ENCODE measurements around the gene ITGA5. TPM values are rescaled to one million over a fixed set of nuclear protein-coding genes. Genes with fewer than 3 reads are reported as not detected.

Gene ITGA5
- polyA plus RNA-seq, 10 donors: 89.5 to 116 (median 108) TPM

GRCh38 chr12:54373649-54374561, 45.2 kb downstream of the ITGA5 start:
- DNase-seq: no peak

DNA sequence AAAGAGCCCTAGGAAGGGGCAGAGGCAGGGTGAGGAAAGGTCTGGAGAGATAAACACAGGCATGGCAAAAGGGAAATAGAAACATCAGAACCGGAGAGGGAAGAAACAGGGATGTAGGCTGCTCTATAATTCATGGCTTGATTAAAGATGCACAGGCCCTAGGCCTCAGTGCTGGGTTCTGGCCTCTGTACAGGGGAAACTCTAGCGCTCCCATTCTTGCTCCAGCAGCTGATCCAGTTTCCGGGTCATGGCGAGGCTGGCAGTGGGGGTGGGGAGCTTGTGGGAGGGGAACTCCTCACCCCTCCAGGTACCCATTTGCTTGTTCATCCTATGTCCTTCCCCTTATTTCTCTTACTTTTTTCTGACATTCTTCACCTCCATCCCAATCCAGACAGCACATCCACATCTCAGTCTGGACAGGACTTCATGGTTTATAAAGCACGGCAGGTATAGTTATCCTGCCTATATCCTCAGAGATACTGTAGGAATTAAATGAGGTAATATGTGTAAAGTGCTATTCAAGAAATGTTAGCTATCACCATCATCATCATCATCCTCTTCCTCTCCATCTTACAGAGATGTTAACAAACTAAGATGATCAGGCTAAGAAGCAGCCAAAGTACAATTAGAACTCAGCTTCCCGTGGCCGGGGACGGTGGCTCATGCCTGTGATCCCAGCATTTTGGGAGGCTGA, 46.8 kb downstream of the ITGA5 start:
- DNase-seq: no peak

DNA sequence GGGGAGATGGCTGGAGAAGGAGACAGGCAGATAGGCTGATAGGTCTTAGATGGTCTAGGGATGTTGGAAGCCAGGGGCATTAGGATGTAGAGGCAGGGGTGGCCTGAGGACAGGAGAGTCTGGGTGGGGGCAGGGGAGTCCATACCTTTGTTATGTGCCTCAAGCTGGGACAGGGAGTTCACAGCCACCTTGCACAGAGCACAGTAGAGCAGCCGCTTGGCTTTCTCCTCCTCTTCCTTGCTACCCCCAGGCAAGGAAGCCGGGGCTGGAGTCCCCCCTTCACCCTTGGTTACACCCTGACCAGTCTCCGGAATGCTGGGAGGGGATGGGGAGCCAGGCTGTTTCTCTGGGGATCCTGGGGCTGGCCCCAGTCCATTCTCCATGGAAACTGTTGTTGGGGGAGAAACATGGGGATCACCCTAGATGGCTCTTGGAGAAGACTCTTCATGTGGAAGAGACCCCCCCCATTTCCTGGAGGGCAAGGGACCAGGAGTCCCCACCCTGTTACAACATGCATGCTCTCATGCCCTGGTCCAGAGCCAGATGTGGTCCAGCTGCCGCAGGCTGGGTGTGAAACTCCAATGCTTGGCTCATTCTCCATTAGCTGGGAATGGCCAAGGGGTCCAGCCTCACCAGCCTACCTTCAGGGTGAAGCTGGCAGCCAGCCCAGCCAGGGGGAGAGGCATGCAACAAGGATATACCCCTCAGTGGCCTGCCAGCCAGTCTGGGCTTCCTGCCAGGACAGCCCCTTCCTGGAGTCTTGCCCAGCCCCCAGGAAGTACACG, 47.5 kb downstream of the ITGA5 start:
- peak in 1 of 3 donors; percentile 84 for DNase-seq

- peak; percentile 68 to 92 (median 84) for DNase-seq
Observed at GRCh38 chr12:54370171-54370730, 48.8 kb downstream of the ITGA5 start.

DNA sequence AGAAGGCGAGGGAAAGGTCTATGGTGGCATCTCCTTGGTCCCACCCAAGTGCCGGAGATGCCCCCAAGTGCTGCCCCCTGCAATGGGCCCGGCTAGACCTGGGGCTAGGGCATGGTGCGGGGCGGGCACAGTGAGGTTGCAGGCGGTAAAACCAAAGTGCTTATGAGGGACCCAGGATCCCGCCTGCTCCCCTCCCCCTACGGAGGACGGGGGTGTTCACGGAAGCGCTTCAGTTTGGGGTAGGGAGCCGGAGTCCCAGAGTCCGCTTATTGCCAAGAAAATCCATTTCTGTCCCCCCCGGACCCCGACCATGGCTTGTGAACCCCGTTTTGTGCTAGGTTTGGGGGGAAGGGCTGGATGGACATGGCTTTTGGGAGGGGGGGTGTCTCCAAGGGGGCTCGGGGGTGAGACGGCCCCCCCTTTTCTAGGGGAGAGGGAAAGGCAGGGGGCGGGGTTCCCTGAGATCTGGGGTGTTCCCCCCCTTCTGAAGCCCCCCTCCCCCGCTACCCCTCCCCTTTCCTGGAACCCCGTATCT, 49.4 kb downstream of the ITGA5 start:
- DNase-seq: no peak

DNA sequence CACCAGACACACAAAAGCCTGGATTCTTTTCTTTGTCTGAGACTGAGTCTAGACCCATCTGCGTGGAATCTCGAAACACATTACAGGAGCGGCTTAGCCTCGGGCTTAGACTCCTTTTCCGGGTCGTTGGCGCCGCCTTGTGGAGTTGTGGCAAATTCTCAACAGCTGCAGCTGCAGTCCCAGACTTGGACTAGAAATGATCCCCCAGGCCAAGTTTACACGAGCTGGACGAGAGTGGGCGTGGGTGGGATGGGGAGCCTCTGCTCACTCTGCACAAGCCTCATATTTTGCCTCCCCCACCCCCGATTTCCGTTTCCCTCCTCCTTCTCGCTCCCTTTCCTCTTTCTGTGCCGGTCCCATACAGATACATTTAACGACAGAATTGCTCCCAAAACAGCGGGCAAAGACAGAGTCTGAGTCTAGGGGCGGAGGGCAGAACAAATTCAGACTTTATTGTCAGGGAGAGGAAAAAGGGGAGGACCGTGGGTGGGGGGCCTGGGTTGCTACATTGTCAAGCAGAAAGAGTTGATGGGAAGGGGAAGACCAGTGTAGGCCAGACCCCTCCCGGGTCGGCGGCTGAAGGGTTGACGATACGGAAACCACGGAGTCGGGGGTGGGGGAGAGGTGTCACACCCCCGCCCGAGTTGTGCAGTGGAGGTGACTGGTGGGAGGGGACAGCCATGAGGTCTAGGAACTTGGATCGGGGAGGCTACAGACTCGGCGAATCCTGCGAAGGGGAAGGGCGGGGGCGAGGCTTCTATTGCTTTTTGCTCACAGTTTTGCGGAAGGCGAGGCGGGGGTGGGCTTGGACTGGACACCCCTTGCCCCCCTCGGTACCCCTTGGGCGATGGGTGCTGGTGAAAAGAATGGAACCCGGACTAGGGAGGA, 50.1 kb downstream of the ITGA5 start:
- DNase-seq: peak; percentile 92 to 98 (median 97)

- DNase-seq: peak in 1 of 3 donors; percentile 34
Observed at GRCh38 chr12:54368025-54368708, 50.9 kb downstream of the ITGA5 start.

DNA sequence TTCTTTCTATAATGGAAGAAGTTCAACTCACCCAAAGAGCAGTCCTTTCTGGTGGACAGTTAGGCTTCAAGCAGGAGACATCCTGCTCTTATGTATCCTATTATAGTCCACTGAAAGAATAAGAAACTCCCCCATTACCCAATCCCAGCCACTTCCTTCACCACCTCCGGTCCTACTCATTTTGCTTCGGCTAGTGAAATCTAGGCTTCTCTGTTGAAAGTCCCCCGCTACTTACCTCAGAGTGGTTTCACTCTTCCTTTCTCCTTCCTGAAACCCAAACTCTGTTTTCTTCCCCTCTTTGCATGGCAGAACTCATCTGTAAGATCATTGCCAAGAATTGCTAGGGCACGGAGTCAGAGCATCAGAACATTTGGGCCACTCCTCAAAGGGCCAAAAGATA, 54.7 kb downstream of the ITGA5 start, which contains the start of gene GPR84:
Gene GPR84 (minus strand): TSS at position 74 of the 400 bp plus-strand sequence. CDS start 635 bp downstream, outside the sequence.
- no peak for DNase-seq

GRCh38 chr12:54363618-54364017, 55.4 kb downstream of the ITGA5 start:
- DNase-seq: no peak

DNA sequence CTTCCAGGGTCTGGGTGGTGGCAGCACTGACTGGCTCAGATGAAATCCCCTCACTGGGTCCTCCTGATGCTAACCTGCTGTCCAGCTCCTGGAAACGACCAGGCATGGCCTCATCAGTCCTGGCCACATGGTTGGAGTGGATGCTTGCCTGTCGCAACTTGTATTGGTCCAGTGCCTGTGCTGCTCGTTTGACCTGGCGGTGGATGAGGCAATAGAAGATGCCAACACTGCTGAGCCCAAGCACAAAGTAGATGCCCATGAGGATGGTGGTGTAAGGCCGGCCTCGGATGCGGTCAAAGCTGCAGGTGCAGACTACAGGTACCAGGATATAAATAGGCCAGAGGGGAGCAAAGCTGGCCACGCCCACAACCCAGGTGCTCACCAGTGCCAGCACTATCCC, 56.0 kb downstream of the ITGA5 start:
- no peak for DNase-seq

DNA sequence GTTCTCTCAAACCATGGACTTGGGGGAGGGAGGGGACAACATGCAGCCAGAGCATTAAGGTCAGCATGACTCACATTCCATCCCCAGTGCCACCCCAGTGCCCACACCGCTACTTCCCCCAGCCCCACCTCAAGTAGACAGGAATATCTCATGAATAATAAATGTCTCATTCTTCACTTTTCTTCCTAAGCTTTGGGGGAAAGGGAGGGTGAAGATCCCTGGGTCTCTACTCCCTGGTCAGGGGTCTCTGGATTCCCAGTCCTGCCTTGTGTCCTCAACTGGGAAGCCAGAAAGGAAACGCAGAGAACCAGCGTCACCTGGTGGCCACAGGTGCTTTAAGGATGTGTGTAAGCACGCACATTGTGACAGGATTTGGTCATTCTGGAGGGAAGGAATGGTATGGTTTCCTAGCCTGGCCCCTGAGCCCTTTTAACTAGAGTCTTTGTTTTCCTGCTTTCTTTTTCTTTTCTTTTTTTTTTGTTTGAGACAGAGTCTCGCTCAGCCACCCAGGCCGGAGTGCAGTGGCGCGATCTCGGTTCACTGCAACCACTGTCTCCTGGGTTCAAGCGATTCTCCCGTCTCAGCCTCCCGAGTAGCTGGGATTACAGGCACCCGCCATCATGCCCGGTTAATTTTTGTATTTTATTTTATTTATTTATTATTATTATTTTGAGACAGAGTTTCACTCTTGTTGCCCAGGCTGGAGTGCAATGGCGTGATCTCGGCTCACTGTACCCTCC, 58.2 kb downstream of the ITGA5 start:
- peak; percentile 77 to 91 (median 80) for DNase-seq

GRCh38 chr12:54359762-54360351, 59.2 kb downstream of the ITGA5 start:
- DNase-seq: no peak

GRCh38 chr12:54358945-54359761, 59.9 kb downstream of the ITGA5 start:
- DNase-seq: peak; percentile 99 to 100 (median 100)

DNA sequence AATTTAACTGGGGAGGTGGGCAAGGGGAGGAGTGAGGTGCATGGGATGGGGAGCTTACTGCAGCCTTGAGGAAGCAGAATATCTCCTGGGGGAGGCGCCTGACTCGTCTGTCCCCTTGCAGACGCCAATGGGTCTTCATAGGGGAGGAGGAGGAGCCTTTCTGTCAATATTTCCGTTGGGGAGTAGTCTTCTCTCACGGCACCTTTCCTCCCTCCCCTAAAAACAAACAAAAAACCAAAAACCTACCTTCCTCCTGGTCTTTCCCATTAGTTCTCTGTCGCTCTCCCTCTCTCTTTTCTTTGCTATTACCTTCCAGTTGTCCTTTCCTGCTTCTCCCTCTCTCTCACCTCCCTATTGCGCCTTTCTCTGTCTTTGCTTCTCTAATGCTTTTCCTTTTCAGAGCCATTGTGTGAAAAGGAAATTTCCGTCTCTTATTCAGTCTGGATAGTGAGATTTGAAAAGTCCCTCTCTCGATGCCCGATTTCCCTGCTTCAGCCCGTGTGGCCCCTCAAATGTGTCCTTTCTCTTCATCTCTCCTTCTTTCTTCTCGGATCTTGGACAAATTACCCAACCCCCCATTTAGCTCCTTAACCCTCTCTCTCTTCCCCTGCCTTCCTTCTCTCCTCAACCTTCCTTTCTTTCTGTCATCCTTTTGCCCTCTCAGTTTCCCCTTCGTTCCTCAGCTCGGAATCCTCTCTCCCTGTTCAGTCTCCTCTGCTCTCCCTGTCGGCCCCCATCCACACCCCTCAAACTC, 60.7 kb downstream of the ITGA5 start:
- DNase-seq: peak in 1 of 3 donors; percentile 88

GRCh38 chr12:54357506-54358190, 61.4 kb downstream of the ITGA5 start:
- peak in 1 of 3 donors; percentile 69 for DNase-seq

DNA sequence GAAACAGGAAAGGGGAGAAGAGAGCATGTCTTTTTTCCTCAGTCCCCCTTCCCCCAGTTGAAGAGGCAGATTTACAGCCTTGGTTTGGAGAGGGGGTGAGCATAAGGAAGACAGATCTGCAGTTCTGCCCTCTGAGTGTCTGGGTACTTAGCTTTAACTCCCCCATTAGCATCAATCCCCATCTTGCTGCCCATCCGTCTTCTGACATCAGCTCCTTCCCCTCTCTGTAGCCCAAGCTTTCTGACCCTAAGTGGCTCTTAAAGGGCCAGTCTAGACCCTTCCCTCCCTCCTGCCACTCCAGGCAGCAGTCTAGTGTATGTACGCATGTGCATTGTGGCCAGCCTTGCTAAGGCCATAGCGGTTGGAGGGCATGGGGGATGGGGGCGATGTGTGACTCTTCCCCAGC, 62.1 kb downstream of the ITGA5 start:
- DNase-seq: peak in 1 of 3 donors; percentile 44
